Muscle of leg (tissue), 11 donors: ENCODE measurements around the gene RUNX1. TPM values are rescaled to one million over a fixed set of nuclear protein-coding genes. Genes with fewer than 3 reads are reported as not detected.
A peak's percentile ranks its signal among the peaks of the same experiment; 100 is the strongest.

ENCODE experiments used
- DNase-seq: peaks from one replicate; pipeline ENCODE4 v3.0.0; 2013
- H3K27ac ChIP-seq: one replicate; pipeline ENCODE4 v1.5.1; 2013; ENCODE audit warnings: mild to moderate bottlenecking, low read length, control low read depth
- H3K27me3 ChIP-seq: one replicate; pipeline ENCODE4 v1.6.1; 2013; ENCODE audit warnings: low read length; ENCODE audit not compliant: control insufficient read depth, insufficient read depth
- H3K36me3 ChIP-seq: one replicate; pipeline ENCODE4 v1.6.1; 2013; ENCODE audit warnings: low read length; ENCODE audit not compliant: control insufficient read depth, insufficient read depth
- H3K4me1 ChIP-seq: one replicate; pipeline ENCODE4 v1.6.1; 2013; ENCODE audit warnings: low read length; ENCODE audit not compliant: control insufficient read depth, insufficient read depth
- H3K4me3 ChIP-seq: one replicate; pipeline ENCODE4 v1.5.1; 2013; ENCODE audit warnings: low read length, control low read depth
- H3K9me3 ChIP-seq: replicated peaks from 2 replicates; pipeline ENCODE4 v1.6.1; 2013; ENCODE audit warnings: low read depth, low read length; ENCODE audit not compliant: control insufficient read depth
- WGBS: methylation state at CpG from one replicate; pipeline ENCODE4 v1.1.5; 2013; ENCODE audit warnings: missing lambda C conversion rate; ENCODE audit not compliant: insufficient coverage; 5-methylcytosine and 5-hydroxymethylcytosine counted together
- polyA plus RNA-seq, 8 donors: library from polyadenylated mRNA; unstranded; fragments of 120-200 nt; gene quantifications; one replicate each; pipeline versions ENCODE4 v1.2.1 to v1.2.3, GENCODE V29; 2013; ENCODE audit warnings: inconsistent platforms in 1 of 8, low replicate concordance in 1 of 8; ENCODE audit not compliant: insufficient read length in 8 of 8, insufficient read depth in 1 of 8
- total RNA-seq: library from RNA; stranded (reverse); fragments of 120-200 nt; gene quantifications from one replicate; pipeline ENCODE4 v1.2.4, GENCODE V29; 2013

The RUNX1 gene
- total and polyA plus RNA-seq, 9 donors = 3.6 to 8.8 (median 5.0) TPM

DNA sequence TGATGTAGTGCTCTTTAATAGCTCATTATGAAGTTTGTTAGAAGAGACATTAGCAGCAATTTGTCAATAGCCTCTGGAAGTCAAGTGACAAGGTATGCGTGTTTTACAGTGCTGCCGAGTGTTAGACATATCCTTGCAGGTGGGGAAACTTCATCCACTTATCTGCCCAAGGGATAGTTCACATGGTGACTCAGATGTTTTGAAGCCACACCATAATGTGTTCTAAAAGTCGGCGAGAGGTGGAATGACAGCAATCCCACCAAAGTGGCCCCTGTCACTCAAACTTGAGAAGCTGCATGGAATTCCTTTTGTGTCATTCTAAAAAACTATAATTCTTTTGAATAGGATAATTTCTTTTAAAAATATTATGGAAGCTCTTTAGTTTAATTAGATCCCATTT is 98.1 kb downstream of the RUNX1 start:
- Histone ChIP-seq H3K9me3 (no peaks in the 10 kb centered on the region), H3K4me1 (peaks cover 4% of the 10 kb centered on the region), H3K36me3 (no peaks in the 10 kb centered on the region), H3K27me3 (no peaks in the 10 kb centered on the region), H3K4me3 (no peak overlapping the region), H3K27ac (no peak overlapping the region)
- no peak for DNase-seq
- WGBS = 63% methylated on average over 2 of the region's 4 CpGs

DNA sequence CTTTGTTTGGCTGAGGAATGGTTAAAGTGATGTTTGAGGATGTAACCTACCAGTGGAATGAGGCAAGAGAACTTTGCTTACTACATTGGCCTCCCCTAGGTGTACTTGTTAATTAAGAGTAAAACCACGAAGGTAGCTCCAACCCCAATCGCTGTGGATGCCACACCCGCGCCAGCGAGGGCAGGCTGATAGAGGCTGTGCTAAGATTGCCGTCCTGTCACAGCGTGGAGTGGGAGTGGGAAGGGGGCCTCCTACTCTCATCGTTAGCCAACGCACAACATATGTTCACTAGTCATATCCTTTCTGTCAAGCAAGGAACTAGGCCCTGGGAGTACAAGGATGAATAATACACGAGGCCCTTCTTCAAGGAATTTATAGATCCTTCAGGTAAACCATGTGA is 99.6 kb downstream of the RUNX1 start:
- Histone ChIP-seq H3K27ac (no peak overlapping the region), H3K4me1 (peaks cover 4% of the 10 kb centered on the region), H3K36me3 (no peaks in the 10 kb centered on the region), H3K27me3 (no peaks in the 10 kb centered on the region), H3K4me3 (no peak overlapping the region), H3K9me3 (no peaks in the 10 kb centered on the region)
- 80% methylated on average over 2 of the region's 10 CpGs for WGBS
- DNase-seq = no peak

DNA sequence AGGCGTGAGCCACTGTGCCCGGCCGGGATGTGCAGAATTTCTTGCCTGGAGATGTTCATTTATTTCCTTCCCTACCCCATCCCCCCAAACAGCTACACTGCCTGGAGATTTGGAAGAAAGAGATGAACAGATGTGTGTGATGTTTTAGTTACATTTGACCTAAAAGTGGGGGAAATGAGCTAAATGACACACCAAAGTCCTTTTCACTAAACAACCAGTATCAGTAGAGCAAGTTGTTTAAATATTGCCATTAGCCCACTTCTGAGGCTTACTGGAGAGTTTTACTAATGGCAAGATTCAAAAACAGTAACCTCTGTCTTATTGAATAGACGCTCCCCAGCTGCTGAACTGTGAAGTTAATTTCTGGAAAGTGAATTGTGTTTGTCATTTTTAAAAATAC is 100.1 kb downstream of the RUNX1 start:
- peaks cover 4% of the 10 kb centered on the region for H3K4me1 ChIP-seq
- H3K27ac ChIP-seq = no peak overlapping the region
- no peak for DNase-seq
- no peak overlapping the region for H3K4me3 ChIP-seq
- WGBS = no CpG with 5 or more reads among the region's 4 CpGs
- H3K36me3 ChIP-seq = no peaks in the 10 kb centered on the region
- no peaks in the 10 kb centered on the region for H3K27me3 ChIP-seq
- no peaks in the 10 kb centered on the region for H3K9me3 ChIP-seq

DNA sequence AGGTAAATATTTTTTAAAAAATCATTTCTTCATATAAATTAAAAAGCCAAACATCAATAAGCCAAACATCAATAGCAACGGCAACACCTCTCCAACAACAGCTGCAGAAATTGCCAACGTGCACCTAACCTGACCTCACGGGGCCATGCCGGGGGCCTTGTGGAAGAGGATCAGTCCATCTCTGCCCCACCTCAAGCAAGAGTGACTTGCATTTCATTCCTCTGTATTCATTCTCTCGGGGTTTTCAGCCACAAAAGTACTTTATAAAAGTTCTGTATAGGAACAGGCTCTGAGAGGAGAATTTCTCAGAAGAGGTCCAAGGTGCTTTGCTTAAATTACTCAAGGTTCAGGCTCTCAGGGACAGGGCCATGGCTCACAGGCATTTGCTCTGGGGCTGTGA is 100.9 kb downstream of the RUNX1 start:
- H3K27me3 ChIP-seq = no peaks in the 10 kb centered on the region
- no peaks in the 10 kb centered on the region for H3K36me3 ChIP-seq
- no CpG with 5 or more reads among the region's 5 CpGs for WGBS
- DNase-seq = no peak
- H3K4me3 ChIP-seq = no peak overlapping the region
- H3K9me3 ChIP-seq = no peaks in the 10 kb centered on the region
- H3K4me1 ChIP-seq = peaks cover 4% of the 10 kb centered on the region
- H3K27ac ChIP-seq = no peak overlapping the region

DNA sequence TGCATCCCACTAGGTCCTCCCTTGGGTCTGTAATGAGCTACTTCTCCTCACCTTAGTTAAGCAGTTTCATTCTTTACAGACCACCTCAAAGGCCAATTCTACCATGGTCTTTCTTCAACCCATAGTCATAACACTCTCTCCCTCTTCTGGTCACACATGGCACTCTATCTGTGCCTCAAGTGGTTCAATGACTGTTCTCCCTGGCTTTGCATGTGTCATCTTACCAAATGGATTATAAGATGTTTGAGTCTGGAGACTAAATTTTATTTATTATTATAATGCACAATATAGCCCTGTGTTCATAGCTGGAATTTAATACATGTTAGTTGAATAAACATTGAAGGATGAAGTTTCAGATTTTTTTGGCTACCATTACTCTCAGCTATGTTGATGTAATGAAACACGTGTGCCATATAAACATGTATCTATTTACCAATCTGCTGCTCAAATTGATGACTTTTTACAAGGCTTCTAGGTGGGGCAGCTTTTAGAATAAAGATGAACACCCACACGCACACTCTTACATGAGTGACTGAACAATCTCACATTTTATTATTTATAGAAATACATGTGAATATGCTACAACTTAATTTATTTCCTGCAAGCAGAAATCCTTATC is 102.1 kb downstream of the RUNX1 start:
- no peak for DNase-seq
- WGBS = no CpG with 5 or more reads among the region's 2 CpGs
- no peak overlapping the region for H3K27ac ChIP-seq
- H3K4me1 ChIP-seq = peaks cover 4% of the 10 kb centered on the region
- H3K27me3 ChIP-seq = no peaks in the 10 kb centered on the region
- no peaks in the 10 kb centered on the region for H3K9me3 ChIP-seq
- no peak overlapping the region for H3K4me3 ChIP-seq
- no peaks in the 10 kb centered on the region for H3K36me3 ChIP-seq

DNA sequence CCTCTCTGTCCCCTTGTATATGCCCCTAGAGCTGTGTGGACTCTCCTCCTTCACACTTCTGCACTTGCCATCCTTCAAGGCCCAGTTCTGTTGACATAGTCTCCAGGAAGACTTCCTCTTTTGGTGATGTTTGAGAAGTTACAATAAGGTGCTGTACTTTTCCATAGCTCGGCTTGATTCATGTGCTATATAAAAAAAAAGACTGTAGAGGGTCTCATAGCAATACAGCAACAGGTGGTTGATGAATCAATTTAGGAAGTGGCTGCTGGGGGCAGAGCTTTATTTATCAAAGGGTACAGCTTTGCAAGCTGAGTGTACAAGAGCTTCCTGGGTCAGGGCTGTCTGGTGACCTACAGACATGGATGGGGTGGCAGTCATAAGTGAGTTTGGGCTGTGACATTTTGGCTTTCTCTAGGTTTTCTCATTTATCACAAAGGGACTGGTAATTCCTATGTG is 102.7 kb downstream of the RUNX1 start:
- Histone ChIP-seq H3K4me3 (no peak overlapping the region), H3K27ac (no peak overlapping the region), H3K27me3 (no peaks in the 10 kb centered on the region), H3K4me1 (peaks cover 4% of the 10 kb centered on the region), H3K36me3 (no peaks in the 10 kb centered on the region), H3K9me3 (no peaks in the 10 kb centered on the region)
- WGBS = 75% methylated on average over 1 of the region's 1 CpG
- DNase-seq = no peak

DNA sequence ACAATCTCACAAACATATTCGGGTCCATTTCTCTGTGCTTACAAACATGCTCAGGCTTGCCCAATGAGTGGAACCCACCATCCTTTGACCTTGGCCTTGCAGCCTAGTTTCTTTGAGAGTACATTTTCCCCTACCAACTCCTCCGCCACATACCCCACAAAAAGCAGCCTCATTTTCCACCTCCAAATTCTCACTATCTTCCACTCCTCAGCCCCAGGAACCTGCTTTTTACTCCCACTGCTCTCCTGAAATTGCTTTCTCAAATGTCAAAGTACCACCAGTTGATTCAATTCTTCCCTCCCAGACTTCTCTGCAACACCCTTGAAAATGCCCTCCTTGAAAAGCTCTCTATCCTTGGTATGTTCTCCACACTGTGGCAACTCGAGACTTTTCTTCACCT is 103.8 kb downstream of the RUNX1 start:
- WGBS = 94% methylated on average over 2 of the region's 3 CpGs
- DNase-seq = no peak
- no peak overlapping the region for H3K27ac ChIP-seq
- H3K9me3 ChIP-seq = no peaks in the 10 kb centered on the region
- no peak overlapping the region for H3K4me3 ChIP-seq
- peaks cover 2% of the 10 kb centered on the region for H3K27me3 ChIP-seq
- peaks cover 4% of the 10 kb centered on the region for H3K4me1 ChIP-seq
- H3K36me3 ChIP-seq = no peaks in the 10 kb centered on the region

DNA sequence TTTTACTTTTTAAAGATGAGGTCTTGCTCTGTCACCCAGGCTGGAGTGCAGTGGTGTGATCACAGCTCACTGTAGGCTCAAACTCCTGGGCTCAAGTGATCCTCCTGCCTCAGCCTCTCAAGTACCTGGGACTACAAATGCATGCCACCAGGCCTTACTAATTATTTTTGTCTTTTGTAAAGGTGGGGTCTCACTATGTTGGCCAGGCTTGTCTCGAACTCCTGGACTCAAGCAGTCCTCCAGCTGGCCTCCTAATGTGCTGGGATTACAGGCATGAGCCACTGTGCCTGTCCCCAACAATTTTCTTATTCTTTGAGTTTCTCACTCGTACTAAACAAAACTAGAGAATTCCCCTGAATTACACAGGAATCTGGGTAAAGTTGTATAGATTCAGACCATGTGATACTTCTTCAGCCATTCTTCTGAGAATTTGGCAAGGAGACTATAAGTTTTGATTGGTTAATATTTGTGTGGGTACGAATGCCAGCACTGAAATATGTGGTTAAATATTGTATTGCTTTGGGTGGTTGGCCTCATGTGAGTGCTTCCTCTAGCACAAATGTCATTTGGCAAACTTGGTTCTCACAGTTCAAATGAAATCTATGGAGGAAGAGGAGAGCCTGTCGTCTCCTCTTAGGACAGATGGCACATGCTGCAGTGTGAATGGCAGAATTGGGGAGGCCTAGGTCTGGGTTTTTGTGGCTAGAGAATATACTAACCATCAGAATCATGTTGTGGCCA is 104.9 kb downstream of the RUNX1 start:
- Histone ChIP-seq H3K27ac (no peak overlapping the region), H3K27me3 (peaks cover 2% of the 10 kb centered on the region), H3K9me3 (no peaks in the 10 kb centered on the region), H3K4me1 (peaks cover 4% of the 10 kb centered on the region), H3K4me3 (no peak overlapping the region), H3K36me3 (no peaks in the 10 kb centered on the region)
- 83% methylated on average over 2 of the region's 4 CpGs for WGBS
- no peak for DNase-seq

DNA sequence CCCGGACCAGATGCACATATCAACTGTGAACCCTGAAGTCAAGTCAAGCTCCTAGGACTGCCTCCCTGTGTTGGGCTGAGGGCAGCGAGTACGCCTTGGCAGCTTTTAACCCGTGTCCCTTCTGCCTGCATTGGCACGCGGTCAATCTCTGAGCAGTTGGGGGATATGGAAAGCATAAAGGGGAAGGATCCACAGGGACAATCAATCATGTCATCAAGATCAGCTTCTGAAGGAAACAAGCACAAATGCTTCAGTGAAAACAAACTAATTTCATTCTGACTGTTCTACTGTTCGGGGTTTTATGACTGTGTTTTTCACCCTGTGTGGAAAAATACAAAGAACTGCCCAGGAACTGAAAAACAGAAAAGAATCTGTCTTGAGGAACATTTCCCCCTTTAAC is 106.2 kb downstream of the RUNX1 start:
- Histone ChIP-seq H3K27ac (no peak overlapping the region), H3K4me1 (peaks cover 4% of the 10 kb centered on the region), H3K4me3 (no peak overlapping the region), H3K27me3 (peaks cover 2% of the 10 kb centered on the region), H3K9me3 (no peaks in the 10 kb centered on the region), H3K36me3 (no peaks in the 10 kb centered on the region)
- no CpG with 5 or more reads among the region's 7 CpGs for WGBS
- peak; percentile 38 for DNase-seq

DNA sequence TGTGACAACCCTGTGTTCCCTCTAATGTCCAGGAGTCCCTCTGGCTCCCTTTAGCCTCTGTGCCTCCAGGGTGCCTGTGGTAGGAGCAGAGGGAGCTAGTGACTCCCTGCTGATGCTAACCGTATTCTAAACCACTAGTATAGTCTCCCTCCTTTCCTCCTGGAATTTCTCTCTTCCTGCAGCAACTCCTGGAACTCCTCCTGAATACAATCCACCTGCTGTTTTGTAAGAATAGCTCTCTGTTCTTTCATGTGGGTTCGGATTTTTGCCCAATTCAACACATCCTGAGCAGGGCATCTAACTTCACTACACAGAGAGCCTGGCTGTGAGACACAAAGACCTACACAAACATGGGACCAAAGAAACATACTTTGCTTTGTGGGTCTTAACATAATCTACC is 107.9 kb downstream of the RUNX1 start:
- Histone ChIP-seq H3K4me3 (no peak overlapping the region), H3K4me1 (peaks cover 3% of the 10 kb centered on the region), H3K36me3 (no peaks in the 10 kb centered on the region), H3K27me3 (peaks cover 2% of the 10 kb centered on the region), H3K27ac (no peak overlapping the region), H3K9me3 (no peaks in the 10 kb centered on the region)
- 100% methylated on average over 1 of the region's 2 CpGs for WGBS
- no peak for DNase-seq
